Astrocyte (in vitro differentiated cells and primary cell): ENCODE results near the gene ZFP1. TPM values are rescaled to one million over a fixed set of nuclear protein-coding genes. Genes with fewer than 3 reads are reported as not detected.
"Not testable (repeated sequence)": the region's sequence is repeated elsewhere in the genome, so short reads cannot be mapped to it uniquely, and the experiment has no call there.

Experiments used
- DNase-seq: peaks from one replicate; pipeline ENCODE4 v3.0.0-alpha.2; 2010; ENCODE audit warnings: low read depth
- FAIRE-seq: peaks from 2 replicates; lab custom pipeline; 2011; peaks lifted over from hg19 to GRCh38; lab: Jason Lieb, UNC
- H2AFZ ChIP-seq: 2 replicates; pipeline ENCODE4 v1.6.0; 2012; ENCODE audit warnings: low read depth, low read length, inconsistent platforms
- H3K27ac ChIP-seq: 2 replicates; pipeline ENCODE4 v1.5.1; 2011; ENCODE audit warnings: low read depth, low read length, inconsistent platforms
- H3K27me3 ChIP-seq: 2 replicates; pipeline ENCODE4 v1.6.0; 2011; ENCODE audit warnings: low read length, inconsistent platforms; ENCODE audit not compliant: insufficient read depth
- H3K36me3 ChIP-seq: 2 replicates; pipeline ENCODE4 v1.5.1; 2011; ENCODE audit warnings: low read length, inconsistent platforms; ENCODE audit not compliant: insufficient read depth
- H3K4me1 ChIP-seq: 2 replicates; pipeline ENCODE4 v1.5.1; 2011; ENCODE audit warnings: low read length, inconsistent platforms; ENCODE audit not compliant: insufficient read depth
- H3K4me2 ChIP-seq: 2 replicates; pipeline ENCODE4 v1.6.0; 2012; ENCODE audit warnings: low read length, inconsistent platforms
- H3K4me3 ChIP-seq: 2 replicates; pipeline ENCODE4 v1.5.1; 2011; ENCODE audit warnings: low read depth, mild to moderate bottlenecking, low read length, inconsistent platforms; ENCODE audit not compliant: insufficient read depth
- H3K79me2 ChIP-seq: 2 replicates; pipeline ENCODE4 v1.6.0; 2012; ENCODE audit warnings: mild to moderate bottlenecking, low read length, inconsistent platforms; ENCODE audit not compliant: insufficient read depth
- H3K9ac ChIP-seq: 2 replicates; pipeline ENCODE4 v1.6.0; 2012; ENCODE audit warnings: mild to moderate bottlenecking, low read length, inconsistent platforms
- H3K9me3 ChIP-seq: 2 replicates; pipeline ENCODE4 v1.5.1; 2012; ENCODE audit warnings: low read depth, mild to moderate bottlenecking, low read length, inconsistent platforms; ENCODE audit not compliant: insufficient read depth
- H4K20me1 ChIP-seq: 2 replicates; pipeline ENCODE4 v1.6.0; 2012; ENCODE audit warnings: low read length, inconsistent platforms; ENCODE audit not compliant: insufficient read depth
- H3K27ac Mint-ChIP-seq: one replicate; pipeline ENCODE4 v1.8.0; 2021; ENCODE audit warnings: mild to moderate bottlenecking, mixed read lengths; ENCODE audit not compliant: unreplicated experiment
- H3K27me3 Mint-ChIP-seq: one replicate; pipeline ENCODE4 v1.8.0; 2021; ENCODE audit warnings: low read depth, mixed read lengths; ENCODE audit not compliant: unreplicated experiment
- H3K36me3 Mint-ChIP-seq: one replicate; pipeline ENCODE4 v1.8.0; 2021; ENCODE audit warnings: low read depth, mixed read lengths; ENCODE audit not compliant: unreplicated experiment
- H3K4me1 Mint-ChIP-seq: one replicate; pipeline ENCODE4 v1.8.0; 2021; ENCODE audit warnings: low read depth, mixed read lengths; ENCODE audit not compliant: unreplicated experiment
- H3K4me3 Mint-ChIP-seq: one replicate; pipeline ENCODE4 v1.8.0; 2021; ENCODE audit warnings: mild to moderate bottlenecking, moderate library complexity, mixed read lengths; ENCODE audit not compliant: unreplicated experiment
- H3K9me3 Mint-ChIP-seq: one replicate; pipeline ENCODE4 v1.8.0; 2021; ENCODE audit warnings: mild to moderate bottlenecking, mixed read lengths; ENCODE audit not compliant: unreplicated experiment
- EZH2 ChIP-seq: IDR thresholded peaks from 2 replicates; pipeline ENCODE4 v1.6.1; 2012; ENCODE audit warnings: mild to moderate bottlenecking, low read length, inconsistent platforms; ENCODE audit not compliant: insufficient read depth
- total RNA-seq: library from RNA; stranded (reverse); gene quantifications from 2 replicates; pipeline ENCODE4 v1.2.1, GENCODE V29; 2021
- TF ChIP-seq, protein P1 (sequence below): IDR thresholded peaks from 2 replicates; pipeline ENCODE4 v1.5.1; 2011; ENCODE audit warnings: low read depth, mild to moderate bottlenecking, inconsistent platforms, low read length, moderate library complexity; ENCODE audit not compliant: insufficient read depth

Gene ZFP1
- total RNA-seq, 1 donor from 2014 or later, result 8.2 TPM

DNA sequence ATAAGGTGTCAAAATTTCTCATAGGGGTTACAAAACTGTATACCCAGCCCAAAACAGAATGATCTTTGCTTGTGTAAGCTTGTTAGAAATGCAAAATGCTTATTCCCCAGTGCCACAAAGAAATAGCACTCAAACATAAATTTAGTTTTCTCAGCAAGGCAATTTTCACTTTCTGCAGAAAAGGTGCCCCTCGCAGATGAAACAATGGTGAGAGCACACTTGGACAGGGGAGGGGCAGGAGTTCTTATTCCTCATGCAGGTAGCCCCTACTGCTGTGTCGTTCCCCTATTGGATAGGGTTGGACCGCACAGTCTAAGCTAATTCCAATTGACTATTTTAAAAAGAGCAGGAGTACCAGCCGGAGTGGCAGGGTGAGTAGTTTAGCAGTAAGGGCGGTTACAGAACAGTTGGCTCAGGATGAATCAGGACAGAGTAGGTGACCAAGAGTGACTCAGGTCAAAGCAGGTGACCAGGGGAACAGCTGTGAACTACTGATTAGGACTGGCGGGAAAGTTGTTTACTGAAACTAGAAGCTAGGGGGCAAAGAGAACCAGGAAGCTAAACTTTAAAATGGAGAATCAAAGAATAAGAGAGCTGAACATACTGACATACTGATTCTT is 26.3 kb upstream of the ZFP1 start:
- no peak overlapping the region for H3K4me3 Mint-ChIP-seq
- no peak overlapping the region for H3K4me3 ChIP-seq
- H3K4me1 ChIP-seq, result no peaks in the 10 kb centered on the region

DNA sequence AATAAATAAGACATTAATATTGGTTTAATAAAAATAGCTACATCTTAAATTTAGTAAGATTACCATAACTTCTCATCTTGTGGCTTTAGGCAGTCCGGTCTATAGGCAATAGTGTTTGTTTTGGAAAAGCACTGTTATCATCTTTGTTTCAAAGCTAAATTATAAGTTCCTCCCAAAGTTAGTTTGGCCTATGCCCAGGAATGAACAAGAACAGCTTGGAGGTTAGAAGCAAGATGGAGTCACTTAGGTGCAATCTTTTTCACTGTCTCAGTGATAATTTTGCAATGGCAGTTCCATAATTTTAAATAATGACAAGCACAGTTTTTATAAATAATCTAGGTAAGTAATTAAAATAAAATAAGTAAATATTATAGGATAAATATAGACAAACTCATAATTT is 25.7 kb upstream of the ZFP1 start:
- no peak for FAIRE-seq
- Histone ChIP-seq H3K4me3 (no peak overlapping the region), H3K36me3 (no peaks in the 10 kb centered on the region), H4K20me1 (no peaks in the 10 kb centered on the region), H3K9me3 (peaks cover 7% of the 10 kb centered on the region), H3K27me3 (no peaks in the 10 kb centered on the region), H3K9ac (no peak overlapping the region), H2AFZ (no peak overlapping the region), H3K4me2 (no peak overlapping the region), H3K4me1 (no peaks in the 10 kb centered on the region), H3K79me2 (no peaks in the 10 kb centered on the region), H3K27ac (no peak overlapping the region)
- Mint-ChIP-seq H3K9me3 (peaks cover 42% of the 10 kb centered on the region), H3K36me3 (no peaks in the 10 kb centered on the region), H3K27ac (no peak overlapping the region), H3K4me1 (no peaks in the 10 kb centered on the region), H3K4me3 (no peak overlapping the region), H3K27me3 (peaks cover 30% of the 10 kb centered on the region)
- no peak for DNase-seq
- TF ChIP-seq, protein P1, sequence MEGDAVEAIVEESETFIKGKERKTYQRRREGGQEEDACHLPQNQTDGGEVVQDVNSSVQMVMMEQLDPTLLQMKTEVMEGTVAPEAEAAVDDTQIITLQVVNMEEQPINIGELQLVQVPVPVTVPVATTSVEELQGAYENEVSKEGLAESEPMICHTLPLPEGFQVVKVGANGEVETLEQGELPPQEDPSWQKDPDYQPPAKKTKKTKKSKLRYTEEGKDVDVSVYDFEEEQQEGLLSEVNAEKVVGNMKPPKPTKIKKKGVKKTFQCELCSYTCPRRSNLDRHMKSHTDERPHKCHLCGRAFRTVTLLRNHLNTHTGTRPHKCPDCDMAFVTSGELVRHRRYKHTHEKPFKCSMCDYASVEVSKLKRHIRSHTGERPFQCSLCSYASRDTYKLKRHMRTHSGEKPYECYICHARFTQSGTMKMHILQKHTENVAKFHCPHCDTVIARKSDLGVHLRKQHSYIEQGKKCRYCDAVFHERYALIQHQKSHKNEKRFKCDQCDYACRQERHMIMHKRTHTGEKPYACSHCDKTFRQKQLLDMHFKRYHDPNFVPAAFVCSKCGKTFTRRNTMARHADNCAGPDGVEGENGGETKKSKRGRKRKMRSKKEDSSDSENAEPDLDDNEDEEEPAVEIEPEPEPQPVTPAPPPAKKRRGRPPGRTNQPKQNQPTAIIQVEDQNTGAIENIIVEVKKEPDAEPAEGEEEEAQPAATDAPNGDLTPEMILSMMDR, result no peak
- TF ChIP-seq EZH2, result no peak

More for the DNA sequence above, 26.3 kb upstream of the ZFP1 start:
- peaks cover 38% of the 10 kb centered on the region for H3K9me3 Mint-ChIP-seq
- no peaks in the 10 kb centered on the region for H3K36me3 ChIP-seq
- H3K4me2 ChIP-seq, result no peak overlapping the region
- H3K4me1 Mint-ChIP-seq, result no peaks in the 10 kb centered on the region
- H3K79me2 ChIP-seq, result no peaks in the 10 kb centered on the region
- no peak for DNase-seq
- no peak for TF ChIP-seq EZH2
- TF ChIP-seq, protein P1, result no peak
- no peak overlapping the region for H3K27ac Mint-ChIP-seq
- no peak overlapping the region for H2AFZ ChIP-seq
- H3K9me3 ChIP-seq, result peaks cover 6% of the 10 kb centered on the region
- no peaks in the 10 kb centered on the region for H3K27me3 ChIP-seq
- no peak overlapping the region for H3K27ac ChIP-seq
- H4K20me1 ChIP-seq, result no peaks in the 10 kb centered on the region
- FAIRE-seq, result no peak
- no peaks in the 10 kb centered on the region for H3K36me3 Mint-ChIP-seq
- H3K27me3 Mint-ChIP-seq, result peaks cover 25% of the 10 kb centered on the region
- H3K9ac ChIP-seq, result no peak overlapping the region

DNA sequence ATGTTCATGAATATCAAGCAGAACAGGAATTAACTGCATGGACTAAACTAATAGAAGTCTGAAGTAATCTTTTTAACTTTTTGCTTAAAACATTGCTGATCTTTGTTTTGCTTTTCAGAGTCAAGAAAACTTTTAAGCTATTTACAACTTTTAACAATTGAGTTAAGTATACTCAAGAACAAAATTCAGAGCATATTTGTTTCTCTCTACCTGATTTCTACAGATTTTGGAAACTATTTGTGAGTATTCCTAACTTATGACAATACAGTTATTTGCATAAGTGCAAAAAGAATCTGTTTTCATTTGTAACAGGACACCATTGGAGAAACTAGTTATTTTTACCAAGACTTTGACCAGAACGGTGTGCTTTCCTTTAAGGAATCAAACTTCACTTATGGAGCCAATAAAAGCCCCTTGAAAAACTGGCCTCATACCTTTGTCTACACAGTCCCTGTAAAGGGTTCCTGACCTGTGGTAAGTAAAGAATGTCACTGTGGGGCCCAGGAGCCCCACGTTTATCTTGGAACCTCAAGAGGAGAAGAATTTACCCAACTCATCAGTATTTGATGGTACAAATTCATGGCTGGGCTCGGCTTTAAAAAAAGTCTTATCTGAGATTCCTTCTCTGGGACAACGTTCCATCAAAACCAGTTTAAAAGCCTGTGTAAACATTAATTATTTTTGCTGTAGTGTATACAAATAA is 20.5 kb upstream of the ZFP1 start:
- Histone ChIP-seq H3K36me3 (no peaks in the 10 kb centered on the region), H3K4me1 (no peaks in the 10 kb centered on the region), H3K4me2 (no peak overlapping the region), H4K20me1 (no peaks in the 10 kb centered on the region), H3K9ac (no peak overlapping the region), H3K27me3 (no peaks in the 10 kb centered on the region), H3K4me3 (no peak overlapping the region), H3K79me2 (no peaks in the 10 kb centered on the region), H2AFZ (no peak overlapping the region), H3K9me3 (peaks cover 7% of the 10 kb centered on the region), H3K27ac (no peak overlapping the region)
- DNase-seq (no peak), FAIRE-seq (no peak)
- TF ChIP-seq, protein P1, result no peak
- TF ChIP-seq EZH2, result no peak
- peaks cover 26% of the 10 kb centered on the region for H3K9me3 Mint-ChIP-seq
- peaks cover 50% of the 10 kb centered on the region for H3K27me3 Mint-ChIP-seq
- no peak overlapping the region for H3K27ac Mint-ChIP-seq
- H3K4me3 Mint-ChIP-seq, result no peak overlapping the region
- no peaks in the 10 kb centered on the region for H3K36me3 Mint-ChIP-seq
- no peaks in the 10 kb centered on the region for H3K4me1 Mint-ChIP-seq

DNA sequence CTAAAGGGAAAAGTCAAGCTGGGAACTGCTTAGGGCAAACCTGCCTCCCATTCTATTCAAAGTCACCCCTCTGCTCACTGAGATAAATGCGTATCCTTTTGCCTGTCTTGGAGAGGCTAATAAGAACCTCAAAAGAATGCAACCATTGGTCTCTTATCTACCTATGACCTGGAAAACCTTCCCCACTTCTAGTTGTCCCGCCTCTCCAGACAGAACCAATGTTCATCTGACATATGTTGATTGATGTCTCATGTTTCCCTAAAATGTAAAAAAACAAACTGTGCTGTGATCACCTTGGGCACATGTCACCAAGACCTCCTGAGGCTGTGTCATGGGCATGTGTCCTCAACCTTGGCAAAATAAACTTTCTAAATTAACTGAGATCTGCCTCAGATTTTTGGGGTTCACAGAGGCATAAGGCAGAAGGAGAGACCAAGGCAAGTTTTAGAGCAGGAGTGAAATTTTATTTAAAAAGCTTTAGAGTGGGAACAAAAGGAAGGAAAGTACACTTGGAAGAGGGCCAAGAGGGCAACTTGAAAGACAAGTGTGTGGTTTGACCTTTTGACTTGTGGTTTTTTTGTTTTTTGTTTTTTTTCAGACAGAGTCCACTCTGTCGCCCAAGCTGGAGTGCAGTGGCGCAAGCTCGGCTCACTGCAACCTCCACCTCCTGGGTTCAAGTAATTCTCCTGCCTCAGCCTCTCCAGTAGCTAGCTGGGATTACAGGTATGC is 18.7 kb upstream of the ZFP1 start:
- Mint-ChIP-seq H3K27me3 (peaks cover 59% of the 10 kb centered on the region), H3K9me3 (peaks cover 26% of the 10 kb centered on the region)
- H4K20me1 ChIP-seq, H3K9ac ChIP-seq, H3K36me3 ChIP-seq, H3K27ac Mint-ChIP-seq, H3K27ac ChIP-seq, H3K4me1 ChIP-seq, H2AFZ ChIP-seq, H3K9me3 ChIP-seq, H3K27me3 ChIP-seq, H3K36me3 Mint-ChIP-seq, H3K4me2 ChIP-seq, H3K4me3 ChIP-seq, FAIRE-seq, H3K4me3 Mint-ChIP-seq, H3K4me1 Mint-ChIP-seq, DNase-seq, H3K79me2 ChIP-seq: not testable (repeated sequence)
